ENCODE measurements around the gene POLR1A. TPM values are rescaled to one million over a fixed set of nuclear protein-coding genes. Genes with fewer than 3 reads are reported as not detected.
A peak's percentile ranks its signal among the peaks of the same experiment; 100 is the strongest.

The POLR1A gene
- total and polyA plus RNA-seq, 8 donors, result 3.9 to 19.0 (median 12.2) TPM

GRCh38 chr2:86042256-86043168, 63.2 kb downstream of the POLR1A start:
- intact Hi-C loops (cut with DNase I), result no loop called here
- H3K36me3 ChIP-seq, result peaks cover 0 to 35% (median 13%) of the 10 kb centered on the region in 3 donors
- no peaks in the 10 kb centered on the region for H3K9me3 ChIP-seq
- H3K4me1 ChIP-seq, result peaks cover 4 to 11% (median 5%) of the 10 kb centered on the region in 3 donors
- TF ChIP-seq, protein P1, sequence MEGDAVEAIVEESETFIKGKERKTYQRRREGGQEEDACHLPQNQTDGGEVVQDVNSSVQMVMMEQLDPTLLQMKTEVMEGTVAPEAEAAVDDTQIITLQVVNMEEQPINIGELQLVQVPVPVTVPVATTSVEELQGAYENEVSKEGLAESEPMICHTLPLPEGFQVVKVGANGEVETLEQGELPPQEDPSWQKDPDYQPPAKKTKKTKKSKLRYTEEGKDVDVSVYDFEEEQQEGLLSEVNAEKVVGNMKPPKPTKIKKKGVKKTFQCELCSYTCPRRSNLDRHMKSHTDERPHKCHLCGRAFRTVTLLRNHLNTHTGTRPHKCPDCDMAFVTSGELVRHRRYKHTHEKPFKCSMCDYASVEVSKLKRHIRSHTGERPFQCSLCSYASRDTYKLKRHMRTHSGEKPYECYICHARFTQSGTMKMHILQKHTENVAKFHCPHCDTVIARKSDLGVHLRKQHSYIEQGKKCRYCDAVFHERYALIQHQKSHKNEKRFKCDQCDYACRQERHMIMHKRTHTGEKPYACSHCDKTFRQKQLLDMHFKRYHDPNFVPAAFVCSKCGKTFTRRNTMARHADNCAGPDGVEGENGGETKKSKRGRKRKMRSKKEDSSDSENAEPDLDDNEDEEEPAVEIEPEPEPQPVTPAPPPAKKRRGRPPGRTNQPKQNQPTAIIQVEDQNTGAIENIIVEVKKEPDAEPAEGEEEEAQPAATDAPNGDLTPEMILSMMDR (IDR thresholded peaks at IDR 0.05), result no peak
- no peak overlapping the region for H3K27ac ChIP-seq
- H3K4me3 ChIP-seq, result no peak overlapping the region
- FAIRE-seq (no peak), DNase-seq (peak in 1 of 6 donors; percentile 9), ATAC-seq (no peak)
- 93% methylated on average over 12 of the region's 12 CpGs for WGBS, 2 donors
- no peaks in the 10 kb centered on the region for H3K27me3 ChIP-seq

GRCh38 chr2:86039963-86040655, 65.6 kb downstream of the POLR1A start:
- intact Hi-C loops (cut with DNase I), result loop anchor here in 2 of 3 donors (5.0 to 10.0 kb wide), 2 partner anchors 153 to 155 kb away; partner anchors contain the start of gene ST3GAL5 (in 2 of the 2)
- WGBS, 2 donors, result 93 to 97% methylated on average over 12 of the region's 12 CpGs

GRCh38 chr2:86039178-86039962, 66.3 kb downstream of the POLR1A start:
- DNase-seq, result no peak
- Histone ChIP-seq H3K4me1 (peaks cover 27 to 35% (median 30%) of the 10 kb centered on the region in 3 donors), H3K27me3 (no peaks in the 10 kb centered on the region), H3K9me3 (no peaks in the 10 kb centered on the region), H3K4me3 (no peak overlapping the region), H3K36me3 (peaks cover 0 to 35% (median 10%) of the 10 kb centered on the region in 3 donors), H3K27ac (no peak overlapping the region)
- intact Hi-C loops (cut with DNase I), result loop anchor here in 2 of 3 donors (5.0 to 10.0 kb wide), 2 partner anchors 152 to 155 kb away; partner anchors contain the start of gene ST3GAL5 (in 2 of the 2)
- TF ChIP-seq, protein P1 (IDR thresholded peaks at IDR 0.05), result no peak
- no peak for ATAC-seq
- no peak for FAIRE-seq
- WGBS, 2 donors, result 93 to 95% methylated on average over 9 of the region's 9 CpGs

More at GRCh38 chr2:86039963-86040655, 65.6 kb downstream of the POLR1A start:
- Histone ChIP-seq H3K4me3 (no peak overlapping the region), H3K36me3 (peaks cover 0 to 35% (median 13%) of the 10 kb centered on the region in 3 donors), H3K27me3 (no peaks in the 10 kb centered on the region), H3K9me3 (no peaks in the 10 kb centered on the region), H3K27ac (no peak overlapping the region), H3K4me1 (peaks cover 27 to 35% (median 28%) of the 10 kb centered on the region in 3 donors)
- TF ChIP-seq, protein P1 (IDR thresholded peaks at IDR 0.05), result no peak
- FAIRE-seq (no peak), DNase-seq (peak in 2 of 6 donors; percentile 26 to 30), ATAC-seq (no peak)

GRCh38 chr2:86038291-86039081, 67.2 kb downstream of the POLR1A start:
- no peak overlapping the region for H3K4me3 ChIP-seq
- intact Hi-C loops (cut with DNase I), result loop anchor here in 2 of 3 donors (5.0 to 10.0 kb wide), 2 partner anchors 151 to 154 kb away; partner anchors contain the start of gene ST3GAL5 (in 2 of the 2)
- FAIRE-seq, result no peak
- TF ChIP-seq, protein P1 (IDR thresholded peaks at IDR 0.05), result no peak
- peak overlapping the region in 3 of 4 donors; percentile 78 to 90 (median 79) for H3K27ac ChIP-seq
- ATAC-seq, result peak in 1 of 4 donors; percentile 5
- WGBS, 2 donors, result 75 to 76% methylated on average over 12 of the region's 12 CpGs
- H3K9me3 ChIP-seq, result no peaks in the 10 kb centered on the region
- H3K36me3 ChIP-seq, result peaks cover 0 to 27% (median 7%) of the 10 kb centered on the region in 3 donors
- H3K4me1 ChIP-seq, result peaks cover 27 to 35% (median 30%) of the 10 kb centered on the region in 3 donors
- peak in 1 of 6 donors; percentile 21 for DNase-seq
- no peaks in the 10 kb centered on the region for H3K27me3 ChIP-seq
